GM19324 (cell line): ENCODE measurements around the gene USP37.

ENCODE experiments used
- ATAC-seq: cut with Tn5 transposase; IDR thresholded peaks from one replicate; pipeline ENCODE4 v1.9.1; 2021; ENCODE audit warnings: mild to moderate bottlenecking, moderate library complexity; ENCODE audit not compliant: unreplicated experiment, low FRiP score

Gene USP37

GRCh38 chr2:218479595-218479994, 88.6 kb downstream of the USP37 start:
- ATAC-seq = no peak

GRCh38 chr2:218478544-218478943, 89.6 kb downstream of the USP37 start:
- ATAC-seq = no peak

- no peak for ATAC-seq
Observed at GRCh38 chr2:218477247-218477646, 90.9 kb downstream of the USP37 start.

- no peak for ATAC-seq
Observed at GRCh38 chr2:218476676-218477075, 91.5 kb downstream of the USP37 start.

- no peak for ATAC-seq
Observed at GRCh38 chr2:218474527-218474926, 93.6 kb downstream of the USP37 start.

GRCh38 chr2:218472988-218473387, 95.2 kb downstream of the USP37 start:
- ATAC-seq = no peak

GRCh38 chr2:218471982-218472381, 96.2 kb downstream of the USP37 start:
- ATAC-seq = no peak

GRCh38 chr2:218471036-218471435, 97.1 kb downstream of the USP37 start:
- ATAC-seq = no peak

- no peak for ATAC-seq
Observed at GRCh38 chr2:218470448-218470847, 97.7 kb downstream of the USP37 start.

- ATAC-seq = no peak
Observed at GRCh38 chr2:218465987-218466633, 102.0 kb downstream of the USP37 start.

GRCh38 chr2:218458598-218458997, 109.6 kb downstream of the USP37 start:
- ATAC-seq = no peak

- no peak for ATAC-seq
Observed at GRCh38 chr2:218456849-218457248, 111.3 kb downstream of the USP37 start.

- no peak for ATAC-seq
Observed at GRCh38 chr2:218452079-218452478, 116.1 kb downstream of the USP37 start.

GRCh38 chr2:218448934-218449333, 119.2 kb downstream of the USP37 start:
- no peak for ATAC-seq

GRCh38 chr2:218447072-218447471, 121.1 kb downstream of the USP37 start:
- no peak for ATAC-seq

- ATAC-seq = no peak
Observed at GRCh38 chr2:218446547-218446946, 121.6 kb downstream of the USP37 start.

- no peak for ATAC-seq
Observed at GRCh38 chr2:218445602-218446001, 122.5 kb downstream of the USP37 start.

- no peak for ATAC-seq
Observed at GRCh38 chr2:218444692-218445357, 123.3 kb downstream of the USP37 start.

- no peak for ATAC-seq
Observed at GRCh38 chr2:218438596-218438995, 129.6 kb downstream of the USP37 start.

GRCh38 chr2:218437969-218438368, 130.2 kb downstream of the USP37 start:
- no peak for ATAC-seq

GRCh38 chr2:218436992-218437391, 131.2 kb downstream of the USP37 start:
- no peak for ATAC-seq
